Glomerular visceral epithelial cell (primary cell): ENCODE data around the gene ANKS1A.
"Not testable (repeated sequence)": the region's sequence is repeated elsewhere in the genome, so short reads cannot be mapped to it uniquely, and the experiment has no call there.

Experiments used
- DNase-seq: peaks from one replicate; pipeline ENCODE4 v3.0.0-alpha.2; 2016; ENCODE audit errors: extremely low spot score

The ANKS1A gene, protein sequence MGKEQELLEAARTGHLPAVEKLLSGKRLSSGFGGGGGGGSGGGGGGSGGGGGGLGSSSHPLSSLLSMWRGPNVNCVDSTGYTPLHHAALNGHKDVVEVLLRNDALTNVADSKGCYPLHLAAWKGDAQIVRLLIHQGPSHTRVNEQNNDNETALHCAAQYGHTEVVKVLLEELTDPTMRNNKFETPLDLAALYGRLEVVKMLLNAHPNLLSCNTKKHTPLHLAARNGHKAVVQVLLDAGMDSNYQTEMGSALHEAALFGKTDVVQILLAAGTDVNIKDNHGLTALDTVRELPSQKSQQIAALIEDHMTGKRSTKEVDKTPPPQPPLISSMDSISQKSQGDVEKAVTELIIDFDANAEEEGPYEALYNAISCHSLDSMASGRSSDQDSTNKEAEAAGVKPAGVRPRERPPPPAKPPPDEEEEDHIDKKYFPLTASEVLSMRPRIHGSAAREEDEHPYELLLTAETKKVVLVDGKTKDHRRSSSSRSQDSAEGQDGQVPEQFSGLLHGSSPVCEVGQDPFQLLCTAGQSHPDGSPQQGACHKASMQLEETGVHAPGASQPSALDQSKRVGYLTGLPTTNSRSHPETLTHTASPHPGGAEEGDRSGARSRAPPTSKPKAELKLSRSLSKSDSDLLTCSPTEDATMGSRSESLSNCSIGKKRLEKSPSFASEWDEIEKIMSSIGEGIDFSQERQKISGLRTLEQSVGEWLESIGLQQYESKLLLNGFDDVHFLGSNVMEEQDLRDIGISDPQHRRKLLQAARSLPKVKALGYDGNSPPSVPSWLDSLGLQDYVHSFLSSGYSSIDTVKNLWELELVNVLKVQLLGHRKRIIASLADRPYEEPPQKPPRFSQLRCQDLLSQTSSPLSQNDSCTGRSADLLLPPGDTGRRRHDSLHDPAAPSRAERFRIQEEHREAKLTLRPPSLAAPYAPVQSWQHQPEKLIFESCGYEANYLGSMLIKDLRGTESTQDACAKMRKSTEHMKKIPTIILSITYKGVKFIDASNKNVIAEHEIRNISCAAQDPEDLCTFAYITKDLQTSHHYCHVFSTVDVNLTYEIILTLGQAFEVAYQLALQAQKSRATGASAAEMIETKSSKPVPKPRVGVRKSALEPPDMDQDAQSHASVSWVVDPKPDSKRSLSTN

DNA sequence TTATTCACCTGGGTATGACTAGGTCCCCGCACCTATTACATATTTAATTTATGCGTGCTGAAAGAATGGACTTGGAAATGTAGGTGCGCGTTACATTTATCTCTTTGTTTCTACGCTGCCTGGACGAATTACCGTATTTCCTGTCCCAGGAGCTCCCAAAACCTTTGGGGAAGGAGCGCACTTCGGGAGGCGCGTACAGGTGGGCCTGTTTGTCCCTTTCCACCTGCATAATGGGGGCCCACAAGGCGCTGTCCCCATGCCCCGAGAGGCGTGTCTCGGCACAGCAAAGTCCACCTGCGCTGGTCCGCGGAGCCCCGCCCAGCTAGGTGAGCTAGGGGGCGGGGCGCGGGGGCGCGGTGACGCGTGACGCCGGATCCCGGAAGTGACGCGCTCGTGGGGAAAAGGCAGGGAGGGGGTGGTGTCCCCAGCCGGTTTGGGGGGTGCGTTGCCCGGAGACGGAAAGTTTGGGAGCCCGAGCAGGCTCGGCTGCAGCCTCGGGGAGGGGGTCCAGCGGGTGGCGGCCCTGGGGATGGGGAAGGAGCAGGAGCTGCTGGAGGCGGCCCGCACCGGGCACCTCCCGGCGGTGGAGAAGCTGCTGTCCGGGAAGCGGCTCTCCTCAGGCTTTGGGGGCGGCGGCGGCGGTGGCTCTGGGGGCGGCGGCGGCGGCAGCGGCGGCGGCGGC, at the start of gene ANKS1A:
Gene ANKS1A, plus strand, starts transcription at position 382 of the 682 bp plus-strand sequence. Its CDS starts 148 bp downstream, at position 530.
- DNase-seq, result peak; percentile 71

DNA sequence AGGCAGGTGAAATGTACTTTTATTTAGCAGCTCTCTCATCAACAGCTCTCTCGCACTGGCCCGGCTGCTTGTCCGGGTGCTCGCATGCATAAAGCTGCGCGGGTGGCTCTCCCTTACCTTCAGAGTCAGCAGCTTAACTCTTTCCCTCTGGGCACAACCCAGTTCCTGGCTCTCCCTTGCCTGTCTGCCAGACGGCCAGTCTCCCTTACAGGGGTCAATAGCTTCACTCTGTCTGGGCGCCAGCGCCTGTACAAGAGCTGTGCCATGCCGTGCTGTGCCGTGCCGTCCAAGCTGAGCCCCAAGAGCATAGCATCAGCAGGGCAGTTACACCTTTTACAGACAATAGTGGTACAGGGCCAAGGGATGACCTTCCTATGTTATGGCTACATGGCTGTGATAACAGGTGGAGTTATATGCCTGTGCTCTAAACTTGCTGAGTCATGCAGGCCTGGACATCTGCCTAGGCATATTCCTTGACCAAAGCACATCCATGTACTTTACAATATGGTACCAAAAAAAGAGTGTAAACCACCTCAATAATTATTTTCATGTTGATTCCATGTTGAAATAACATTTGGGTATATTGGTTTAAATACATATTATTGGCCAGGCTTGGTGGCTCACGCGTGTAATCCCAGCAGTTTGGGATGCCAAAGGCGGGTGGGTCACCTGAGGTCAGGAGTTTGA, 49.2 kb upstream of the ANKS1A start:
- no peak for DNase-seq

DNA sequence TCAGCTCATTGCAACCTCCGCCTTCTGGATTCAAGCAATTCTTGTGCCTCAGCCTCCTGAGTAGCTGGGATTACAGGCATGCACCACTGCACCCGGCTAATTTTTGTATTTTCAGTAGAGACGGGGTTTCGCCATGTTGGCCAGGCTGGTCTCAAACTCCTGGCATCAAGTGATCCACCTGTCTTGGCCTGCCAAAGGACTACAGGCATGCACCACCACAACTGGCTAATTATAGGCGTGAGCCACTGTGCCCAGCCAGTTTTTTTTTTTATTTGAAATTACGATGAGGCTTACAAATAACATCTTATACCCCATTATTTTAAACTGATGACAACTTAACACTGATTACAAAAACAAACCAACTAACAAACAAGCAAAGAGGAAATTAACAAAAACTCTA, 40.0 kb upstream of the ANKS1A start:
- not testable (repeated sequence) for DNase-seq

DNA sequence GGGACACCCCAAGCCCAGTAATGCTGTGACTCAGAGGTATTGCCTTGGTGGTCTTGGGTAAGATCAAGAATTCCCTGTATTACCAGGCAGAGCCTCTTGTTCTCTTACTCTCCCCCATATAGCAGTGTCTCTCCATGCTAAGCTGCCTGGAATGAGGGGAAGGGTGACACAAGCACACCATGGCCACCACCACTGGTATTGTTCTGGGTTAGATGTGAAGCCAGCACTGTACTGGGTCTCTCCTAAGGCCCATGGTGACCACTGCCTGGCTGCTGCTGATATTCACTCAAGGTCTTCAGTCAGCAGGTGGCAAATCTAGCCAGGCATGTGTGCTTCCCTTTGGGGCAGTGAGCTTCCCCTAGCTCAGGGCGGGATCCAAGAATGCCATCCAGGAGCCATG, 37.7 kb upstream of the ANKS1A start:
- DNase-seq, result no peak

DNA sequence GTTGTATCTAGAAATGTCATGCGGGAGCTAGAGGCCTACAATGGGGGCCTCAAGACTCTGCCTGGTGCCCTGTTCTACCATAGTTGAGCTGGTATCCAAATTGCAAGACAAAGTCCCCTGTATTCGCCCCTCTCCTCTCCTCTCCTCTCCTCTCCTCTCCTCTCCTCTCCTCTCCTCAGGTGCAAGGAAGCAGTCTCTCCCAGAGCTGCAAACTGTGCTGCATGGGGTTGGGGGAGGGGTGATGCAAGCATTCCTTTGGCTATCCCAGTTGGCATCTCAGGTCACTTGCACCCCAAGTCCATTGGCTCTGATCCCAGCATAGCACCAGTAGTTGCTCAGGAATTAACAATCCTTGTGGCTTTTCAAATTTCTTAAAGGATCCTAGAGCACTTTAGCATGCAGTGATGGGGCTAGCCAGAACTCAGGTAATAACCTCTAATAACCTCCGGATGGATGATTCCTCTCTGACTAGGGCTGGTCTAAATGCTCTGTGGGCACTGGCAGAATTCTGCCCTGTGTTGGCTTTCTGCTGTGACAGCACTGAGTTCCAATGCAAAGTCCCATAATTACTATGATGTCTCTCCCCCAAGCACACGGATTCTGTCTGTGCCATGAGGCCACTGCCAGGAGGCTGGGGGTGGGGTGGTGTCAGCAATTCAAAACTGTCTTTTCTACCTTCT, 36.5 kb upstream of the ANKS1A start:
- DNase-seq, result no peak

DNA sequence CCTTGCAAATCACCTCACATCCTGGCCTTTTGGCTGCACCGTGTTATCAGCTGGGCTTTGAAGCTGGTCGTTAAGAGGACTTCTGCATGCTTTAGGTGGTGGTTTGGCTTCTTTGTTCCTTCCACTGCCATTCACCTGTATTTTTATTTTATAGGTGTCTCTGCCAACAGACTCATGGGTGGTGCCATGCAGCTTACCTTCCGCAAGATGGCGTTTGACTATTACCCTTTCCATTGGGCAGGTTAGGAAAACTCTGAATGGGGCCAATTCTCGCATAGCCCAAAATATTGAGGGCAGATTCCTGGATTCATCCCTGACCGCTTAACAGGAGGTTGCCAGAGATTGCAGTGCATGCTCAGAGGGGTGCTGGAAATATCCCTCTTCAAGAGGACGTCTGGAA, 33.6 kb upstream of the ANKS1A start:
- no peak for DNase-seq

DNA sequence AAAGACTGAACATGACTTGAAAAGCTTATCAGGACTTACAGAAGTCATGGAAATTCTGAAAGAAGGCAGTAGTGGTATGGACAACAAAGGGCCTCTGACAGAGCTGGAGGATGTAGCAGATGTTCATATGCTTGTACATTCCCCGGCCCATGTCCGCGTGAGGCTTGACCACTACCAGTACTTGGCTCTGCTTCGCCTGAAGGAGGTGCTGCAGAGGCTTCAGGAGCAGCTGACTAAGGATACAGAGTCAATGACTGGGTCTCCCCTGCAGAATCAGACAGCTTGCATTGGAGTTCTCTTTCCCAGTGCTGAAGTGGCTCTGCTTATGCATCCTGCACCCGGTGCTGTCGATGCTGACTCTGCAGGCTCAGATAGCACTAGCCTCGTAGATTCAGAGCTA, 30.4 kb upstream of the ANKS1A start:
- DNase-seq, result no peak

DNA sequence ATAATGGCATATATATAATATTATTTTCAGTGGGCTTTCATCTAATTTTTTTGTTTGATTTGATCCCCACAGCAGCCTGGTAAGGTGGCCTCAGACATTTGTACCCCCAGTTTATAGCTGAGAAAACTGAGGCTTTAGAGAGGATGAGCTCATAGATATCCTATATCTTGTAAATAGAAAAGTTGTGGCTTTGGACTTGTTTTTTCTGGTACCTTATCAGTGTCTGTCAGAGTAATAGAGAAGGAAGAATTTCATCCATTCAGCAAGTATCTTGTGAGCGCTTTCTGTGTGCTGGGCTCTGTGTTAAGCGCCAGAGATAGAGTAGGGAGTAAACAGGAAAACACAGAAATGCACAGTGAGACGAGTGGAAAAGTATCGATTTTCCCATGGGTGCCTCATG, 29.1 kb upstream of the ANKS1A start:
- DNase-seq, result no peak

DNA sequence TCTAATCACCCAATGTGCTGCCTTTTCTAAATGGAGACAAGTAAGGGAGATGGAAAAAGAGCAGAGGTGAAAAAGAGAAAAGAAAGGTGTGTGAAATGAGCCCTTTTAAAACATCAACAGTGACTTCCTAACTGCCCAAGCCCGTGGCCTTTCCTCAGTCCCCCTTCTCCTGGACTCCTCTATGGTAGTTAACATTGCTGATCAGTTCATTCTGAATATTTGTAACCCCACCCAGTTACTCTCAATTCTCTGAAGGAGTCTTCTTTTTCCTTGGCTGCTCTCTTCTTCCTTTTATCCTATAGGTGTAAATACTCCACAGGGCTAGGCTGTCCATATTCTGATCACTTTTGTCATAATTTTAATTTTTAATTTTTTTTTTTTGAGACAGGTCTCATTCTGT, 28.3 kb upstream of the ANKS1A start:
- no peak for DNase-seq

DNA sequence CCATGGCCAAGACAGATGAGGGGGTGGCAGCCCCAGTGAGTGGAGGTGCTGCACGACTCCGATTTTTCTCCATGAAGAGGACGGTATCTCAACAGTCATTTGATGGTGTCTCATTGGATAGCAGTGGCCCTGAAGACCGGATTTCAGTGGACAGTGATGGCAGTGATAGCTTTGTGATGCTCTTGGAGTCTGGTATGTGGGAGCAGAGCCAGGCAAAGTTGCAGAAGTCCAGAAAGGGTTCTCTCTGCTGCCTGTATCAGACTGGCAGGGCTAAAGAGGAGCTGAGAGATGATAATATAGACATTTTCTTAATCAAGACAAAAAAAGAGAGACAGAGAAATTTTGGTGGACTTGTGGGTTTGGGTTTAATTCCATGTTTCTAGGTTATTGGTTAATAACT, 25.0 kb upstream of the ANKS1A start:
- no peak for DNase-seq

DNA sequence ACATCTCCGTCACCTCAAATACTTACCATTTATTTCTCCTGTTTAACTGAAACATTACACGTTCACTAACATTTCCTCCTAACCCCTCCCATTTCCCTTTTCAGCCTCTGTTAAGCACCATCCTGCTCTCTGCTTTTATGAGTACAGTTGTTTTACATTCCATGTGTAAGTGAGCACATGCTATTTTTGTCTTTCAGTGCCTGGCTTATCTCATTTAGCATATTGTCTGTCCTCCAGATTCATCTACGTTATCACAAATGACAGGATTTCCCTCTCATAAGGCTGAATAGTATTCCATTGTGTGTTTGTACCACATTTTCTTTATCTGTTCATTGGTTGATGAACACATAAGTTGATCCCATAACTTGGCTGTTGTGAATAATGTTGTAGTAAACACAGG, 23.9 kb upstream of the ANKS1A start:
- no peak for DNase-seq

DNA sequence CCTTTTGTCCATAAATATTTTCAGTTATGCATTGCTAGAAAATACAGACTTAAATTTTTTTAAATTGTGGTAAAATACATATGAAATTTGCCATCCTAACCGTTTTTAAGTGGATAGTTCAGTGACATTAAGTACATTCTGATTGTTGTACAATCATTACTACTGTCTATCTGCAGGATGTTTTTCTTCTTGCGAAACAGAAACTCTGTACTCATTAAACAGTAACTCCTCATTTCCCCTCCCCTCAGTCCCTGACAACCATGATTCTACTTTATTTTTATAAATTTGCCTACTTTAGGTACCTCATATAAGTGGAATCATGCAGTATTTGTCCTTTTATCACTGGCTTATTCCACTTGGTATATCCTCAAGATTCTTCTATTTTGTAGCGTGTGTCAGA, 22.5 kb upstream of the ANKS1A start:
- DNase-seq, result no peak

DNA sequence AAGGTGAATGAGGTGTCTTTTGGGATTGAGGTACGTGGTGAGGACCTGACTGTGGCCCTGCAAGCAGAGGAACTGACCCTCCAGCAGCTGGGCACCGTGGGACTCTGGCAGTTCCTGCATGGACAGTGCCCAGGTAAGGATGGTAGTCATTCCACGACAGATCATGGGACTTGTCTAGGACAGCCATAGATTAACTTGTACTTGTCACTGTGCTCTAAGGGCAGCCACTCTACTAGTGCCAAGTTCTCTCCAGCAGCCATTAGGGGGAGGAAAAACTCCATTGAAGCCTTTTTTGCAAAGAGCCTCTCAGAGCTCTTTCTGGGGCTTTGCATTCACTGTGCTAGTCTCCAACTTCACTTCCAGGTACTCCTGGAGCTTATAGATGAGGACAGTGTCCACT, 21.6 kb upstream of the ANKS1A start:
- DNase-seq, result no peak

DNA sequence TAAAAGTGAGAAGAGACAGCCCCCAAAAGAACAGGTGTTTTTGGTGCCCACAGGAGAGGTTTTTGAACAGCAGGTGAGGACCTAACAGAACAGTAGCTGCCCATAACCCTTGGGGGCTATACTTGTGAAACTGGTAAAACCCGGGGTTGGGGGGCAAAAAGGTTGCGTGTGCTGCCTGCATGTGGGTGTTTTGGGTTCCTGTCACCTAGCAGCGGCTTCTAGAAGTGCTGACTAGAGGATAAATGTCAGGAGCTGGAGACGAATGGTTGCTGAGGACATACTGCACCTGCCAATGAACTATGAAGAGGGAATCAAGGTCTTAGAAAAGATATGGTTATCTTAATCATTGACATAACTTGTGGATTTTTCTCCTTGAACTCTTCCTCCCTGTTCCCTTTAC, 17.2 kb upstream of the ANKS1A start:
- no peak for DNase-seq

DNA sequence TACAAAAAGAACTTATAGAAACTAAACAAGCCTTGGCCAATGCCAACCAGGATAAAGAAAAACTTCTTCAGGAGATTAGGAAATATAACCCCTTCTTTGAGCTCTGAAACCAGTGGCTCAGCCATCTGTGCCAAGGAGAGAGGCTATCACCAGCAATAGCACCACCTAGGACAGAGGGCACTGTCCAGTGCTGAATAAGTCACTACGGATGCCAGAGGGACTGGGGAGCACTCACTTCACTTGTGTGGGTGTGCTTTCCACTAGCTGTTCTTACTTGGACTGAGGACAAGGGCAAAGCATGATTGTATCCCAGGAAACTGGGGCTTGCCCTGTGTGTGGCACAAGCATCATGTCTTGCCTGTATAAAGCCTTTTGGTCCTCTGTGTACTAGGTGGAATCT, 16.7 kb upstream of the ANKS1A start:
- DNase-seq, result no peak

DNA sequence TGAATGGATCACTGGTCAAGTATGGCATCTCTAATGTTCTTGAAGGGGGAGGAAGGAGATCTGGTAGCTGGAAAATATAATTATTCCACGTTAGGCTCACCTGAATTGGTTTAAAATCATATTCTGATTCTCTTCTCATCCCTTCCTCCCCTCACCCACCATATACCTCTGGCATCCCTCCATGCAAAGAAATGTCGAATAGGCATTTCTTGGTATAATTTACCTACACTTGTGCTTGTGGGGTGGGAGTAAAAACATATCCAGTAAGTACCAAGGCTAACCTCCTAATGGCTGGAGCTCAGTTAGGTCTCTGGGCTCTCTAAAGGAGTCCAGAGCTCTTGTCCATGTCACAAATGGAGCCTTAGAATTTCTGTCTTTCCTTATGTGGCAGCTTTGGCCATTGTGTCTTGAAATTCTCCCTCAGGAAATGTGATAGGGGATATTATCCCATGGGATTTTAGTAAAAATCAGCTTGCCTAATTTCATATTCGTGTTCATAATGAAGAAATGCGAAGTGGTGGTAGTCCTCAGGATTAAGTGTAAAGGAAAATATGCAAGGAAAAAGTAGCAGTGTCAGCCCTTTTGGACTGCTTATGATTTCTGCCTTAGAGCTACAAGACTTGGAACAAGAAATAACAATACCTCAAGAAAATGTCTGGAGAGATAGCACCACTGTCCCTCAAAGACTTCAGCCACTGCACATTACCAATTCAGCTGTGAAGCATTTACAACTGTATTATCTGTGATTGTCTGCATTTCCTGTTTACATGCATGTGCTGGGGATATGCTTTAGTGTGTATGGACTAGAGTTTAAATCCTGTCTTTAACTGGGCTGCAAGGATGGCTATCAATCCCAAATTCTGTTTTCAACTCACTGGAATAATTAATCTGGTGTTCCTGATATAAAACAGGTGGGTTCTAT, 13.5 kb upstream of the ANKS1A start:
- no peak for DNase-seq

DNA sequence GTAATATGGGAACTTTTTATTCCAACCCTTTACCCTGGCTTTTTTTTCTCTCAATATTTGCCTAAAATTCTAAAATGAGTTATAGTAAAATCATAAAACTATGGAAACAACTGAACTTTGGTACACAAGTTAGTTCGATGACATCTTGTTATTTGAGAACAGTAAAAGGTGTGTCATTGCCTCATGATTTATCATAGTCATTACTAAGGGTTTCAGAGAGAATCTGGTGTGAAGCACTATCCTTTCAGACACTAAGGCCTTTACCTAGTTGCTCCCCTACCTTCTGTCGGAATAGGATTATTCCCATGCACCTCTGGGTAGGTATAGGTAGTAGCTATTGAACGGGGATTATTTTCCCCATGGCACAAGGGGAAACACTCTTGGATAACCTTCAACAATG, 12.6 kb upstream of the ANKS1A start:
- DNase-seq, result no peak

DNA sequence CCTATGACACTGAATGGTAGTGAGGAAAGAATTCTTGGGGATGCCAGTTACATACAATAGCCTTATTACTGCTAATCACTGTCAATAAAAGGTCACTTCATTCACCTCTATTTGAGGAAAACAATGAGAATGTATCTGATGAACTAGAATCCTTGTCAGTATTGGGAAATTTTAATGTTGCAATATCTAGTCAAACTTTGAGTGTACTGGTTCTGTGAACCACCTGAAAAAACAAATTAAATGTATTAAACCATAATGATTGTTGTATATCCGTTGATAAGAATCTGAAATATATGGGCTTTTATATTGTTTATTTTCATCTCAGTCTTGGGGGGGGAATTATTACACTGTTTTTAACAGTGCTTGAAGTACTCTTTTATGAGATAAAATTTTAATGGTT, 11.8 kb upstream of the ANKS1A start:
- DNase-seq, result no peak

DNA sequence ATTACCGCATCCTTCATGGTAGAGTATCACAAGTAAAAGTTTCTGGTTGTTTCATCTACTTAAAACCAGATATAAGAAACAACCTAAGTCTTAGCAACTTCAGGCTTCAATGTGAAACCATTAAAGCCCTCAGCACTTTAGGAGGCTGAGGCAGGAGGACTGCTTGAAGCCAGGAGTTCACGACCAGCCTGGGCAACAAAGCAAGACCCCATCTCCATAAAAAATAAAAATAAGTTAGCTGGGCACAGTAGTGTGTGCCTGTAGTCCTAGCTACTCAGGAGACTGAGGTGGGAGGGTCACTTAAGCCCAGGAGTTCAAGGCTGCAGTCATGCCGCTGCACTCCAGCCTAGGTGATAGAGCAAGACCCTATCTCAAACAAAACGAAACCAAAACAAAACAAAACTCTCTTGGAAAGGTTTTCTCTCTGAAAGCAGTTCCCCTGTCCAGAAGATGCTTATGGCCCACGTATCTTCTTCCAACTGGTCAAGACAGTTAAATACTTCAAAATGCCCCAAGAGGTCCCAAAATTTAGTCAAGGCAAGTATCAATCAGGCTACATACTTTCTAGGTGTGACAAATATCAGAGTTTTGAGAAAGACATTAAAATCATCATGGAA, 11.1 kb upstream of the ANKS1A start:
- no peak for DNase-seq
